Measurements from ENCODE around the gene CATSPER3. TPM values are rescaled to one million over a fixed set of nuclear protein-coding genes. Genes with fewer than 3 reads are reported as not detected.

Gene CATSPER3
- total RNA-seq, 4 donors from 2014 or later = 0.42 to 0.65 TPM; not detected in 2

DNA sequence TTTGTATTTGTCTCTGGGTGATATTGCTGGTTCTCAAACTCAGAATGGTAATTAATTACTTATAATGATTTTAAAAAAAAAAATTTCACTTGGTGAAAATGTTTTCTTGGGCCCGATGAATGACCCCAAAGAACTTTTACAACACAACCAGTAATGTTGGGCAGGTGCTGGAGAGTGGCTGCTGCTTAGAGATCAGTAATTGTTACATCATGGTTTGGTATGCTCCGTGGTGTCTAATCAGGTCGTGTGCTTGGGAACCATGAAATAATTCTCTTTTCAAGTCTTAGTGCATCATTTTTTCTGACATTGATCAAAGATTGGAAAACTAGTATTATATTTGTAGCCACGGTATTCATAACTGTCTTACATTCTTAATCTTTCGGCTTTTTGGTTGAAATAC, 33.5 kb upstream of the CATSPER3 start:
- H3K27ac ChIP-seq (replicated peaks in 1 of 4) = no peak overlapping the region
- H3K4me1 ChIP-seq = no peaks in the 10 kb centered on the region
- no peak for DNase-seq (ENCODE audit: extremely low spot score)
- H3K4me3 ChIP-seq = no peak overlapping the region
- 91% methylated on average over 5 of the region's 5 CpGs for WGBS
- H3K9me3 ChIP-seq = no peaks in the 10 kb centered on the region
- H3K27me3 ChIP-seq = no peaks in the 10 kb centered on the region
- TF ChIP-seq POLR2A (IDR thresholded peaks at IDR 0.05; ENCODE audit: low read depth) = no peak
- TF ChIP-seq POLR2AphosphoS5 (IDR thresholded peaks at IDR 0.05) = no peak
- TF ChIP-seq, protein P1, sequence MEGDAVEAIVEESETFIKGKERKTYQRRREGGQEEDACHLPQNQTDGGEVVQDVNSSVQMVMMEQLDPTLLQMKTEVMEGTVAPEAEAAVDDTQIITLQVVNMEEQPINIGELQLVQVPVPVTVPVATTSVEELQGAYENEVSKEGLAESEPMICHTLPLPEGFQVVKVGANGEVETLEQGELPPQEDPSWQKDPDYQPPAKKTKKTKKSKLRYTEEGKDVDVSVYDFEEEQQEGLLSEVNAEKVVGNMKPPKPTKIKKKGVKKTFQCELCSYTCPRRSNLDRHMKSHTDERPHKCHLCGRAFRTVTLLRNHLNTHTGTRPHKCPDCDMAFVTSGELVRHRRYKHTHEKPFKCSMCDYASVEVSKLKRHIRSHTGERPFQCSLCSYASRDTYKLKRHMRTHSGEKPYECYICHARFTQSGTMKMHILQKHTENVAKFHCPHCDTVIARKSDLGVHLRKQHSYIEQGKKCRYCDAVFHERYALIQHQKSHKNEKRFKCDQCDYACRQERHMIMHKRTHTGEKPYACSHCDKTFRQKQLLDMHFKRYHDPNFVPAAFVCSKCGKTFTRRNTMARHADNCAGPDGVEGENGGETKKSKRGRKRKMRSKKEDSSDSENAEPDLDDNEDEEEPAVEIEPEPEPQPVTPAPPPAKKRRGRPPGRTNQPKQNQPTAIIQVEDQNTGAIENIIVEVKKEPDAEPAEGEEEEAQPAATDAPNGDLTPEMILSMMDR (IDR thresholded peaks at IDR 0.05) = no peak
- peaks cover 0 to 48% (median 19%) of the 10 kb centered on the region in 4 donors for H3K36me3 ChIP-seq
- intact Hi-C loops (cut with DNase I) = no loop called here

DNA sequence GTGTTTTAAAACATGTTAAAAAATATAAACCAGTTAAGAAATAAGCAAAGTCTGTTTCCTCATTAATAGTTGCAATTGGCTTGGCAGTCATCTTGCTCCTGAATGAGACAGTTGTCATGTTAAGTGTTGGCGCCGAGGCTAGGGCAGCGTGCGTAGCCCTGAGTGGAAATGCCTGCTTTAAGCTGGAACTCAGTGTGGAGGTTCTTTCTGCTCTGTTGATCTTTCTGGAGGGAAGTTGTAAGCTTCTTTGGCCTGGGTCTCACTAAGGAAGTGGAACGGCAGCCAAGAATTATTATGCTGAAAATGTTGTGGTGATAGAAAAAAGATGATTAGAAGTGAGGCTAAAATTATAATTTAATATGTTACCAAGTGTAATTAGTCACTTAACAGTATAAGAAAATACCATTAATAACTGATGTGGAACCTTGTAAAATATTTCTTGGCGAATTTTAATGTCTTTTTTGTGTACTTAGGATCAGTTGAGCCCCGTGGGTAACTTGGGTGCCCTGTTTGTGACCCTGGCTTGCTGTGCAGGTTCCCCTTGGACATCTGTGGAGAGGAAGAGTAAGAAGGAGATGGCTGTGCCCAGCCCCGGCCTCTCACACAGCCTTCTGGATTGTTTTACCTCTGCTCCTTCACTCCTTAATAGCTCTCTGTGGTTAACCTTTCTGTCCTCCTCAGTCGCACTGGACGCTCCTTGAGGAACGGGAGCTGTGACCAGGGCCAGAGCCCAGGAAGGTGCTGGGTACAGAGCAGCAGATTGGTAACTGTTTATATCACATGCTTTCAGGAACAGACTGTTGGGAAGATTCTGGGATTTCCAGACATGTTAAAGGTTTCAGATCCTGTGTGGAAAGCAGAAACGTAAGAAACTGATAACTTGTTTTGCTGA, 31.8 kb upstream of the CATSPER3 start:
- 84% methylated on average over 12 of the region's 12 CpGs for WGBS
- no peak for DNase-seq (ENCODE audit: extremely low spot score)

DNA sequence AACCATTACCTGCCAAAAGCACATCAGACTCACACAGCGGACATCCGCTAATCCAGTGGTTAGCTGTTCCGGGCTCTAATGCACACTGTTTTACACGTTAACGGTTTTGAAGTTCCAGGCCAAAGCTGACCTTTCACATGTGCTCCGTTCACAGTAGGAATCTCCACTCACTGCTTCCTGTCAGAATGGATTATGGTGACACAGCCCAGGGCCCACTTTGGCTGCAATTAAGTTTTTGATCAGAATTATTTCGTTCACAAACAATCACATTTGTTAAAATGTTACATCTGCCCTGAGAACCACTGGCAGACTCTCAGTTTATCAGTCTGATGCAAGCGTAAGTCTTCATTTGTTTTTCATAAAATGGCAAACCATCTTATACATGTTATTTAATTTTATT, 30.2 kb upstream of the CATSPER3 start:
- 87% methylated on average over 8 of the region's 8 CpGs for WGBS
- H3K27ac ChIP-seq (replicated peaks in 1 of 4) = no peak overlapping the region
- H3K27me3 ChIP-seq = no peaks in the 10 kb centered on the region
- no peaks in the 10 kb centered on the region for H3K9me3 ChIP-seq
- intact Hi-C loops (cut with DNase I) = no loop called here
- no peaks in the 10 kb centered on the region for H3K4me1 ChIP-seq
- no peak overlapping the region for H3K4me3 ChIP-seq
- DNase-seq (ENCODE audit: extremely low spot score) = no peak
- H3K36me3 ChIP-seq = peaks cover 0 to 37% (median 10%) of the 10 kb centered on the region in 4 donors
- no peak for TF ChIP-seq POLR2AphosphoS5 (IDR thresholded peaks at IDR 0.05)
- TF ChIP-seq, protein P1 (IDR thresholded peaks at IDR 0.05) = no peak

More for the DNA sequence above, 31.8 kb upstream of the CATSPER3 start:
- Histone ChIP-seq H3K36me3 (peaks cover 0 to 44% (median 14%) of the 10 kb centered on the region in 4 donors), H3K27ac (replicated peaks in 1 of 4) (no peak overlapping the region), H3K27me3 (no peaks in the 10 kb centered on the region), H3K4me1 (no peaks in the 10 kb centered on the region), H3K4me3 (no peak overlapping the region), H3K9me3 (no peaks in the 10 kb centered on the region)
- intact Hi-C loops (cut with DNase I) = no loop called here
- TF ChIP-seq, protein P1 (IDR thresholded peaks at IDR 0.05) = no peak
- TF ChIP-seq POLR2A (IDR thresholded peaks at IDR 0.05; ENCODE audit: low read depth) = no peak
- no peak for TF ChIP-seq EP300 (IDR thresholded peaks at IDR 0.05)
- no peak for TF ChIP-seq POLR2AphosphoS5 (IDR thresholded peaks at IDR 0.05)

DNA sequence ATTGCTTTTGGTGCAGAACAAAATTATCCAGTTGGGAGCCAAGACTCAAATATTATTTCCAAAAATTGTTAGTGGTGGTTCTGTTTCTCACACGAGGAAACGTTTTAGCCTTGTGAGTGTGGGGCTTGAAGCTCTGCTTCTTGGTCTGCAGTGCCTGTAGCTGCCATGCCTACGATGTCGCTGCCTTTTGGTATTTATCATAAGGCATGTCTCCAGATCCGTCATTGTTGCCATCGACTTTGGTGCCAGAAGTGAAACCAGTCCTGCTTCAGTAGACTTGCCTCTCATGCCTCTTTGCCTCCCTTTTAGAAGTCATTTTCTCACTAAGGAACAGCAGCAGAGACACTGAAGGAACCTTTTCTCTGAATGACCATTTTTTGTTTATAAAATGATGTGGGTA, 29.7 kb upstream of the CATSPER3 start:
- TF ChIP-seq POLR2AphosphoS5 (IDR thresholded peaks at IDR 0.05) (no peak), EP300 (IDR thresholded peaks at IDR 0.05) (no peak), POLR2A (IDR thresholded peaks at IDR 0.05; ENCODE audit: low read depth) (no peak)
- TF ChIP-seq, protein P1 (IDR thresholded peaks at IDR 0.05) = no peak
- peaks cover 0 to 36% (median 10%) of the 10 kb centered on the region in 4 donors for H3K36me3 ChIP-seq
- intact Hi-C loops (cut with DNase I) = no loop called here
- no peak overlapping the region for H3K4me3 ChIP-seq
- no peak overlapping the region for H3K27ac ChIP-seq (replicated peaks in 1 of 4)
- no peaks in the 10 kb centered on the region for H3K9me3 ChIP-seq
- no peaks in the 10 kb centered on the region for H3K27me3 ChIP-seq
- no peaks in the 10 kb centered on the region for H3K4me1 ChIP-seq
- DNase-seq (ENCODE audit: extremely low spot score) = no peak
- 90% methylated on average over 6 of the region's 6 CpGs for WGBS

Data from esophagus muscularis mucosa (tissue), 4 donors.